HL-60 (cell line): Measurements from ENCODE around the gene TMEFF2.

Experiments
- DNase-seq, 2 experiments: peaks; one replicate each; pipeline ENCODE4 v3.0.0-alpha.2; 2010 to 2020; ENCODE audit warnings: low read depth in 1 of 2, low spot score in 1 of 2
- H3K27ac ChIP-seq: fragments of 250-450 bp; sonication (Bioruptor Pico); replicated peaks from 2 replicates; pipeline ENCODE4 v1.5.1; 2020; ENCODE audit warnings: mild to moderate bottlenecking, moderate library complexity
- H3K27me3 ChIP-seq: fragments of 250-450 bp; sonication (Bioruptor Pico); 2 replicates; pipeline ENCODE4 v1.5.1; 2021; ENCODE audit warnings: mild to moderate bottlenecking, moderate library complexity; ENCODE audit not compliant: insufficient read depth, poor library complexity, severe bottlenecking
- H3K4me3 ChIP-seq: replicated peaks from 2 replicates; pipeline ENCODE4 v1.5.1; 2011; ENCODE audit warnings: mild to moderate bottlenecking, control low read depth, low read length; ENCODE audit not compliant: insufficient read depth
- CTCF ChIP-seq: IDR thresholded peaks from one replicate; pipeline ENCODE4 v1.5.1; 2011; ENCODE audit warnings: low read length, control low read depth, inconsistent platforms; ENCODE audit not compliant: insufficient read depth
- GABPA ChIP-seq: IDR thresholded peaks from 2 replicates; pipeline ENCODE4 v1.6.1; 2012; ENCODE audit warnings: low read depth
- POLR2AphosphoS5 ChIP-seq: IDR thresholded peaks from 2 replicates; pipeline ENCODE4 v1.6.1; 2012; ENCODE audit warnings: low read depth
- REST ChIP-seq: IDR thresholded peaks from 2 replicates; pipeline ENCODE4 v1.6.1; 2012; ENCODE audit warnings: low read depth; ENCODE audit not compliant: insufficient replicate concordance
- SPI1 ChIP-seq: IDR thresholded peaks from 2 replicates; pipeline ENCODE4 v1.6.1; 2012; ENCODE audit warnings: low read depth, mild to moderate bottlenecking, borderline replicate concordance

TMEFF2 gene

GRCh38 chr2:191917967-191918651 is 276.6 kb downstream of the TMEFF2 start:
- no peak overlapping the region for H3K4me3 ChIP-seq
- TF ChIP-seq SPI1 (no peak), CTCF (no peak), POLR2AphosphoS5 (no peak), REST (no peak)
- H3K27me3 ChIP-seq: no peaks in the 10 kb centered on the region
- no peak overlapping the region for H3K27ac ChIP-seq
- DNase-seq: no peak

- no peak overlapping the region for H3K27ac ChIP-seq
- no peaks in the 10 kb centered on the region for H3K27me3 ChIP-seq
- no peak for TF ChIP-seq POLR2AphosphoS5
- no peak for TF ChIP-seq GABPA
- no peak for TF ChIP-seq REST
- TF ChIP-seq SPI1: no peak
- TF ChIP-seq CTCF: no peak
- no peak for DNase-seq
- no peak overlapping the region for H3K4me3 ChIP-seq
These were observed 277.3 kb downstream of the TMEFF2 start for GRCh38 chr2:191917430-191917881.

GRCh38 chr2:191916826-191917225 is 277.9 kb downstream of the TMEFF2 start:
- Histone ChIP-seq H3K27ac (no peak overlapping the region), H3K4me3 (no peak overlapping the region), H3K27me3 (no peaks in the 10 kb centered on the region)
- TF ChIP-seq GABPA: no peak
- no peak for TF ChIP-seq CTCF
- no peak for TF ChIP-seq SPI1
- TF ChIP-seq REST: no peak
- TF ChIP-seq POLR2AphosphoS5: no peak
- DNase-seq: no peak
